Measurements from ENCODE around the gene TC2N.
"Not testable (repeated sequence)": the region's sequence is repeated elsewhere in the genome, so short reads cannot be mapped to it uniquely, and the experiment has no call there.

TC2N gene

DNA sequence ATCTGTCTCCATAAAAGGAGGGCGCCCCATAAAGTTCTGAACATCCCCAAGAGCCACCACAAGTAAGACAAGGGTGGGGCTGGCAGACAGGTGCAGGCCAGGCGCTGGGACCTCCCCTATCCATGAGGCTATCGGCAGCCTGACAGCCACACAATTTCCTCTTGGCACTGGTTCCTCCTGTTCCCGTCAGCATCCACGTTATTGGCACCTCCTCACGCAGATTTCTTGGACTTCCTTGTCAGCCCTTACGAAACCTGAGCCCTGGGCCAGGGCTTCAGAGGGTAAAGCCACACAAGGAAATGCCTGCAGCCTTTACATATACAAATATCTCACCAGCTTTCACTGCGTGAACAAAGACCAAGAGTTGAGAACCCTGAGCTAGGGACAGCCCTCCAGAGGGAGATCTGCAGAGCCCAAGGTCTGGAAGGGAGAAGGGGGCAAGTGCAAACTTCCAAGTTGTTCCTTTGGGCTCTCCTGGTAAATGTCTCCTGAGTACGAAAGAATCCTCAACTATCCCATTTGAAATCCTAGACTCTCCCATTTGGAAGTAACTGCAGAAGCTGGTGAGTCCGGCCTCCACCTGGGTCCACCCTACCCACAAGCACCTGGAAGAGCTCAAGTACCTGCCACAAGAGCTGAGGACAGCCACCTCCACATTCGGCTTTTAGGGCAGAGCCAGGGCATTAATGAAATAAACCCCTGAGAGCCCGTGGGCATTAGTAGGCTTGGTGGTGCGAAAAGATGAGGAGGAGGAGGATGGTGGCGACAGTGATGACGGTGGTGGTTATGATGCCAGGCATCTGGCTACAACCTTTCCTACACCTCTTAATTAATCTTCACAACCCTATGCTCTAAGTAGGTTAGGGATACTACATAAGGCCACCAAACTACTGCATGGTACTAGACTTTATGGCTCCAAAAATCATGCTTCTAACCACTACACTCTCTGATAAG lies 5.5 kb upstream of the TC2N start:
- Histone ChIP-seq H3K27ac (ENCODE audit: low read length) (no peak overlapping the region), H3K27me3 (ENCODE audit: low read depth, low read length) (peaks cover 10% of the 10 kb centered on the region)

DNA sequence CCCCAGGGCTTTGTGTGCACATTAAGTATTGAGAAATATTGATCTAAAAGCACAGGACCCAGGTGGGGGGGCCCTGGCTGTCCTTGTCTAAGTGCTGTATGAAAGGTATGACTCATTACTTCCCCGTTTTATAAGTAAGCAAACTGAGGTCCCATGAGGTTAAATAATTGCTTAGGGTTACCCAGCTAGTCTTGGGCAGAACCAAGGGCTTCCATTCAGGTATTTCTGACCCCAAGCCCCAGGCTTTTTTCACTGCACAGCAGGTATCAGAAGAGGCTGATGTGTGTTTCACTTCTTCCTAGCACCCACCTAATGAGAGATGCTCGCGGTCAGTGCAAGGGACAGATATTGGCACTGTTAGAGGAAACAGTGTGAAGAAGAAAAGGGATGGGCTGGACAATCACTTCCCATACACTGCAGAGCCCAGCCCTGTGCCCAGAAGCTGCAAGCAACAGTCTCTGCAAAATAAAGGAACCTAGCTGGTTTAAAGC lies 4.7 kb upstream of the TC2N start:
- H3K9ac ChIP-seq (ENCODE audit: low read length), result no peak overlapping the region

More for the DNA sequence above, 5.5 kb upstream of the TC2N start:
- Histone ChIP-seq H4K20me1 (ENCODE audit: insufficient read depth, low read length) (no peaks in the 10 kb centered on the region), H2AFZ (ENCODE audit: low read depth, low read length) (no peak overlapping the region), H3K4me2 (ENCODE audit: low read length) (peak overlapping the region; percentile 48), H3K4me1 (ENCODE audit: low read length) (peaks cover 36% of the 10 kb centered on the region), H3K79me2 (ENCODE audit: low read length) (no peaks in the 10 kb centered on the region), H3K9ac (ENCODE audit: low read length) (no peak overlapping the region), H3K36me3 (replicated peaks; ENCODE audit: low read depth, low read length) (no peaks in the 10 kb centered on the region), H3K4me3 (ENCODE audit: low read length) (peak overlapping the region; percentile 32), H3K9me3 (ENCODE audit: insufficient read depth, low read length) (peaks cover 6% of the 10 kb centered on the region; the same call in 1 of the 2 replicates)
- no peak for TF ChIP-seq EZH2phosphoT487 (IDR thresholded peaks at IDR 0.05; ENCODE audit: low read depth)
- TF ChIP-seq, protein P1, sequence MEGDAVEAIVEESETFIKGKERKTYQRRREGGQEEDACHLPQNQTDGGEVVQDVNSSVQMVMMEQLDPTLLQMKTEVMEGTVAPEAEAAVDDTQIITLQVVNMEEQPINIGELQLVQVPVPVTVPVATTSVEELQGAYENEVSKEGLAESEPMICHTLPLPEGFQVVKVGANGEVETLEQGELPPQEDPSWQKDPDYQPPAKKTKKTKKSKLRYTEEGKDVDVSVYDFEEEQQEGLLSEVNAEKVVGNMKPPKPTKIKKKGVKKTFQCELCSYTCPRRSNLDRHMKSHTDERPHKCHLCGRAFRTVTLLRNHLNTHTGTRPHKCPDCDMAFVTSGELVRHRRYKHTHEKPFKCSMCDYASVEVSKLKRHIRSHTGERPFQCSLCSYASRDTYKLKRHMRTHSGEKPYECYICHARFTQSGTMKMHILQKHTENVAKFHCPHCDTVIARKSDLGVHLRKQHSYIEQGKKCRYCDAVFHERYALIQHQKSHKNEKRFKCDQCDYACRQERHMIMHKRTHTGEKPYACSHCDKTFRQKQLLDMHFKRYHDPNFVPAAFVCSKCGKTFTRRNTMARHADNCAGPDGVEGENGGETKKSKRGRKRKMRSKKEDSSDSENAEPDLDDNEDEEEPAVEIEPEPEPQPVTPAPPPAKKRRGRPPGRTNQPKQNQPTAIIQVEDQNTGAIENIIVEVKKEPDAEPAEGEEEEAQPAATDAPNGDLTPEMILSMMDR (IDR thresholded peaks at IDR 0.05; ENCODE audit: low read depth, low read length), result no peak

DNA sequence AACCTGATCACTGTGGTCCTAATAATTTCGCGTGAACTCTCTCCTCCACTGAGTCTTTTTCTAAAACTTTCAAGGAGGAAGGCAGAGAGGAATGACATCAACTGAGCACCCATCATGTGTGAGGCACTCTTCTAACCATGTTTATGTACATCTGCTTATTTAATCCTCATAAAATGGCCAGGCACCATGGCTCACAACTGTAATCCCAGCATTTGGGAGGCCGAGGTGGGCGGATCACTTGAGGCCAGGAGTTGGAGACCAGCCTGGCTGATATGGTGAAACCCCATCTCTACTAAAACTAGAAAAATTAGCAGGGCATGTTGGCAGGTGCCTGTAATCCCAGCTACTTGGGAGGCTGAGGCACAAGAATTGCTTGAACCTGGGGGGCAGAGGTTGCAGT lies 4.1 kb upstream of the TC2N start:
- H4K20me1 ChIP-seq (ENCODE audit: insufficient read depth, low read length); H3K36me3 ChIP-seq (replicated peaks; ENCODE audit: low read depth, low read length); H2AFZ ChIP-seq (ENCODE audit: low read depth, low read length); H3K79me2 ChIP-seq (ENCODE audit: low read length); H3K9me3 ChIP-seq (ENCODE audit: insufficient read depth, low read length); H3K9ac ChIP-seq (ENCODE audit: low read length); H3K27ac ChIP-seq (ENCODE audit: low read length): not testable (repeated sequence)
- Histone ChIP-seq H3K4me2 (ENCODE audit: low read length) (peak overlapping the region; percentile 48), H3K27me3 (ENCODE audit: low read depth, low read length) (peaks cover 10% of the 10 kb centered on the region), H3K4me3 (ENCODE audit: low read length) (0 out of 2 replicates have a peak overlapping the region, but pooled peaks have one; percentile 32), H3K4me1 (ENCODE audit: low read length) (peaks cover 29% of the 10 kb centered on the region)

More for the DNA sequence above, 4.7 kb upstream of the TC2N start:
- H3K4me2 ChIP-seq (ENCODE audit: low read length), result peak overlapping the region; percentile 48
- H3K9me3 ChIP-seq (ENCODE audit: insufficient read depth, low read length), result peaks cover 6% of the 10 kb centered on the region; the same call in 1 of the 2 replicates
- H3K27me3 ChIP-seq (ENCODE audit: low read depth, low read length), result peaks cover 10% of the 10 kb centered on the region
- peak overlapping the region; percentile 32 for H3K4me3 ChIP-seq (ENCODE audit: low read length)
- H3K4me1 ChIP-seq (ENCODE audit: low read length), result peaks cover 29% of the 10 kb centered on the region
- no peak for TF ChIP-seq EZH2phosphoT487 (IDR thresholded peaks at IDR 0.05; ENCODE audit: low read depth)
- TF ChIP-seq, protein P1 (IDR thresholded peaks at IDR 0.05; ENCODE audit: low read depth, low read length), result no peak
- no peaks in the 10 kb centered on the region for H3K36me3 ChIP-seq (replicated peaks; ENCODE audit: low read depth, low read length)
- H3K79me2 ChIP-seq (ENCODE audit: low read length), result no peaks in the 10 kb centered on the region
- no peaks in the 10 kb centered on the region for H4K20me1 ChIP-seq (ENCODE audit: insufficient read depth, low read length)
- H2AFZ ChIP-seq (ENCODE audit: low read depth, low read length), result no peak overlapping the region
- no peak overlapping the region for H3K27ac ChIP-seq (ENCODE audit: low read length)

DNA sequence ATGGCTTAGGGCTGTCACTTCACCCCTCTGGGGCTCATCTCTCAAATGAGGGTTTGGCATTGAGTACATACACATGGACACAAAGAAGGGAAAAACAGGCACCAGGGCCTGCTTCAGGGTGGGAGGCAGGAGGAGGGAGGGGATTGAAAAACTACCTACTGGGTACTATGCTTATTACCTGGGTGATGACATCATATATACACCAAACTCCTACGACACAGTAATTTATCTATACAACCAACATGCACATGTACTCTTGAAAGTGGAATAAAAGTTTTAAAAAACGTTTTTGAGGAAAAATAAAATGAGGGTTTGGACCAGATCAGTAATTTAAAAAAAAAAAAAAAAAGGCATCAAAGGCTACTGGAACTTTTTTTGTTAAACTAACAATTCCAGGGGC lies 3.6 kb upstream of the TC2N start:
- Histone ChIP-seq H3K9ac (ENCODE audit: low read length) (no peak overlapping the region), H3K27me3 (ENCODE audit: low read depth, low read length) (peaks cover 10% of the 10 kb centered on the region), H3K36me3 (replicated peaks; ENCODE audit: low read depth, low read length) (no peaks in the 10 kb centered on the region), H3K4me1 (ENCODE audit: low read length) (peaks cover 29% of the 10 kb centered on the region), H3K4me3 (ENCODE audit: low read length) (no peak overlapping the region), H3K9me3 (ENCODE audit: insufficient read depth, low read length) (peaks cover 6% of the 10 kb centered on the region; the same call in 1 of the 2 replicates), H3K27ac (ENCODE audit: low read length) (no peak overlapping the region), H3K4me2 (ENCODE audit: low read length) (no peak overlapping the region), H2AFZ (ENCODE audit: low read depth, low read length) (no peak overlapping the region), H3K79me2 (ENCODE audit: low read length) (no peaks in the 10 kb centered on the region), H4K20me1 (ENCODE audit: insufficient read depth, low read length) (no peaks in the 10 kb centered on the region)
- TF ChIP-seq, protein P1 (IDR thresholded peaks at IDR 0.05; ENCODE audit: low read depth, low read length), result no peak
- no peak for TF ChIP-seq EZH2phosphoT487 (IDR thresholded peaks at IDR 0.05; ENCODE audit: low read depth)

All from OCI-LY3 (cell line).